Muscle of leg (tissue), 11 donors: ENCODE measurements around the gene MEDAG. TPM values are rescaled to one million over a fixed set of nuclear protein-coding genes. Genes with fewer than 3 reads are reported as not detected.

ENCODE experiments used
- DNase-seq: peaks from one replicate; pipeline ENCODE4 v3.0.0; 2013
- H3K27ac ChIP-seq: one replicate; pipeline ENCODE4 v1.5.1; 2013; ENCODE audit warnings: mild to moderate bottlenecking, low read length, control low read depth
- H3K27me3 ChIP-seq: one replicate; pipeline ENCODE4 v1.6.1; 2013; ENCODE audit warnings: low read length; ENCODE audit not compliant: control insufficient read depth, insufficient read depth
- H3K36me3 ChIP-seq: one replicate; pipeline ENCODE4 v1.6.1; 2013; ENCODE audit warnings: low read length; ENCODE audit not compliant: control insufficient read depth, insufficient read depth
- H3K4me1 ChIP-seq: one replicate; pipeline ENCODE4 v1.6.1; 2013; ENCODE audit warnings: low read length; ENCODE audit not compliant: control insufficient read depth, insufficient read depth
- H3K4me3 ChIP-seq: one replicate; pipeline ENCODE4 v1.5.1; 2013; ENCODE audit warnings: low read length, control low read depth
- H3K9me3 ChIP-seq: replicated peaks from 2 replicates; pipeline ENCODE4 v1.6.1; 2013; ENCODE audit warnings: low read depth, low read length; ENCODE audit not compliant: control insufficient read depth
- WGBS: methylation state at CpG from one replicate; pipeline ENCODE4 v1.1.5; 2013; ENCODE audit warnings: missing lambda C conversion rate; ENCODE audit not compliant: insufficient coverage; 5-methylcytosine and 5-hydroxymethylcytosine counted together
- polyA plus RNA-seq, 8 donors: library from polyadenylated mRNA; unstranded; fragments of 120-200 nt; gene quantifications; one replicate each; pipeline versions ENCODE4 v1.2.1 to v1.2.3, GENCODE V29; 2013; ENCODE audit warnings: inconsistent platforms in 1 of 8, low replicate concordance in 1 of 8; ENCODE audit not compliant: insufficient read length in 8 of 8, insufficient read depth in 1 of 8
- total RNA-seq: library from RNA; stranded (reverse); fragments of 120-200 nt; gene quantifications from one replicate; pipeline ENCODE4 v1.2.4, GENCODE V29; 2013

The MEDAG gene
- total and polyA plus RNA-seq, 9 donors, result 4.7 to 9.7 (median 8.1) TPM

DNA sequence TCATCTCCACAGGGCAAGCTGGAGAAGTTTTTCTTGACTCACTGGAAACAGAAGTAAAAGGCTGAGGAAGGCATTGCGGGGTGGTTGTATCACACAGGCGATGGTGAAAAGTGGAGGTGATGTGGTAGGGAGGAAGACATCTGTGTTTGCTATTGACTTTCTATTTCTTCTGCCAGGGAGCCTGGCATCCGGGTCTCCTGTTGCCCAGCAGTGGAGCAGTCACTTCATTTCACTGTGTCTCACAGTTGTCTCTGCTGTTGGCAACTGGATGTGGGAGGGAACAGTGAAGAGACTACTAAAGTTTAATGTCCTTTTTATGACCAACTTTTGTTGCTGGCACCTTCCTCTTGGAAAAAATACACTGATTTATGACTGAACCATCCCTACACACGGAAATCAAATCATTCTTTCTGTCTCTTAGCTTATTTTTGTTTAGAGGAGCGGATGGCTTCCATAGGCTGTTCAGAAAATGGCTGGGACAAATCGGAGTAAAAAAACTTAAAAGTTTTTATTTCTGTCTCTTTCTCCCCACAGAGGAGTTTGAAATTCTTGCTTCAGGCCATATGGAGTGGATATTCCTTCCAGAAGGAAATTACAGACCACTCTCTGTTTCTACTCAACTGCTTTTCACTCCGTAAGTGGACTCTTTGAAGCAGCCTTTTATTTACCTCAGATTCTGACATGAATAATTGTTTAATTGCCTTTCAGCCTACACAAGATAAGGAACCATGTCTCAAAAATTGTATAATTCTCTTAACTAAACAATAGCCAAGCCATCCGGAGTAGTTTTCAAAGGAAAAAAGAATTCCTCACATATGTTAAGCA is 23.8 kb upstream of the MEDAG start:
- H3K27me3 ChIP-seq, result no peaks in the 10 kb centered on the region
- no peak overlapping the region for H3K4me3 ChIP-seq
- peak; percentile 77 for DNase-seq
- no peaks in the 10 kb centered on the region for H3K9me3 ChIP-seq
- H3K4me1 ChIP-seq, result peaks cover 25% of the 10 kb centered on the region
- 60% methylated on average over 1 of the region's 8 CpGs for WGBS
- no peaks in the 10 kb centered on the region for H3K36me3 ChIP-seq
- peak overlapping the region; percentile 80 for H3K27ac ChIP-seq

DNA sequence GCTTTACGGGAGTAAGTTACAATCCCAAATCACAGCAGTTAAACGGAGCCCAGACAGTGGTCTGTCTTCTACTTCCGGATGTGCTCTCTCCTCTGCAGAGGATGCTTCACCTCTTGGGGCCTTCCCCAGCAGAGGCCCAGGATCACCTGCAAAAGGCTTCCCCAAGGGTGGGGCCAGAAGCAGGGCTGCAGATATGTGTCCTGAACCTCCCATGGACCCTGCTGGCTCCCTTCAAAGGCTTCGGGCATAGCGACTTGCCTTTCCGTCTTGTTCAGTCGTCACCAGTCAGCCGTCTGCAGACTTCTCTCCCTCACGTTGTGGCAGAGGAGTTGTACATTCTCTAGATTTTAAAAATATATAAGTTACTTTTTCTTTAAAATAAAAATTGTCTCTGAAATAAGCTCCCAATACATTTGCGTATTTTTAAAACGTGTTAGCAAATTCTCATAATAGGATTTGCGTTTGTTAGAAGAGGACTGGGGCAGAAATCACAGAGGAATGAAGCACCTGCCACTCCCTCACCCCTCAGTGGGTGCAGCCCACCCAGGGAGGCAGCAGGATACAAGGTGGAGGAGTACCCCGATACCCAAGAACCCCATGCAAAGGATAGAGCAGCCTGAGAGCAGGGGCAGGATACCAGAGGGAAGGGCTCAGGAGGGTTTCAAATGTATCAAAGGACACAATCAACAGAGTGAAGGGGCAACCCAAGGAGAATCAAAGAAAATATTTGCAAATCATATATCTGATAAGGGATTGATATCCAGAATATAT is 22.9 kb upstream of the MEDAG start:
- DNase-seq, result no peak
- peak overlapping the region; percentile 80 for H3K27ac ChIP-seq
- H3K27me3 ChIP-seq, result no peaks in the 10 kb centered on the region
- H3K36me3 ChIP-seq, result no peaks in the 10 kb centered on the region
- no peaks in the 10 kb centered on the region for H3K9me3 ChIP-seq
- no peak overlapping the region for H3K4me3 ChIP-seq
- peaks cover 25% of the 10 kb centered on the region for H3K4me1 ChIP-seq
- WGBS, result 9% methylated on average over 3 of the region's 13 CpGs

GRCh38 chr13:30884543-30884942 is 21.5 kb upstream of the MEDAG start:
- no peaks in the 10 kb centered on the region for H3K9me3 ChIP-seq
- no peak overlapping the region for H3K27ac ChIP-seq
- H3K36me3 ChIP-seq, result no peaks in the 10 kb centered on the region
- no peak overlapping the region for H3K4me3 ChIP-seq
- WGBS, result 92% methylated on average over 2 of the region's 5 CpGs
- DNase-seq, result no peak
- peaks cover 25% of the 10 kb centered on the region for H3K4me1 ChIP-seq
- no peaks in the 10 kb centered on the region for H3K27me3 ChIP-seq

DNA sequence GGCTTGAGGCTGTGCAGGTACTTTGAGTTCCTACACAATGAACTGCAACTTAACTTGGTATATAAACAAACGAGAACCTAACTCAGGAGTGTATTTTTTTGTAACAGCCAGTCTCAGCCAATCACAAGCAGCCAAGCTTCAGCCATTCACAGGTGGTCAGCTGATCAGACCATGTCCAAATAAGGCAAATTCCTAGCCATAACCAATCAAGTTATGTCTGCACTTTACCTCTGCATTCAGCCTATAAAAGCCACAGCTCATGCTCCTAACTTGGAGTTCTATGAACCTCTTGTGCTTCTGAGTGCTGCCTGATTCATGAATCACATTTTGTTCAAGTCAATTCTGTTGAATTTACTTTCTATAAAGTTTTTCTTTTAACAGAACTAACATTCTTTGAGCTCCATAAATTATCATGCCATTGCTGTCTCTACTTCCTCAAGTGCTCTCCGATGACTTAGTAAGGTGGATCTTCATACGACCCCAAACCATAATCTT is 16.8 kb upstream of the MEDAG start:
- DNase-seq, result no peak
- H3K36me3 ChIP-seq, result no peaks in the 10 kb centered on the region
- WGBS, result 83% methylated on average over 1 of the region's 3 CpGs
- no peaks in the 10 kb centered on the region for H3K27me3 ChIP-seq
- H3K27ac ChIP-seq, result no peak overlapping the region
- H3K9me3 ChIP-seq, result no peaks in the 10 kb centered on the region
- H3K4me3 ChIP-seq, result no peak overlapping the region
- H3K4me1 ChIP-seq, result no peaks in the 10 kb centered on the region

- WGBS, result 20% methylated on average over 1 of the region's 6 CpGs
- Histone ChIP-seq H3K4me1 (peaks cover 2% of the 10 kb centered on the region), H3K27ac (no peak overlapping the region), H3K9me3 (no peaks in the 10 kb centered on the region), H3K4me3 (no peak overlapping the region), H3K27me3 (no peaks in the 10 kb centered on the region), H3K36me3 (no peaks in the 10 kb centered on the region)
- peak; percentile 46 for DNase-seq
Observed at GRCh38 chr13:30892966-30893365, 13.1 kb upstream of the MEDAG start.

GRCh38 chr13:30895773-30896172 is 10.3 kb upstream of the MEDAG start:
- H3K4me1 ChIP-seq, result peaks cover 10% of the 10 kb centered on the region
- no peaks in the 10 kb centered on the region for H3K36me3 ChIP-seq
- WGBS, result no CpG with 5 or more reads among the region's 4 CpGs
- DNase-seq, result peak; percentile 92
- no peaks in the 10 kb centered on the region for H3K9me3 ChIP-seq
- H3K27me3 ChIP-seq, result peaks cover 3% of the 10 kb centered on the region
- peak overlapping the region; percentile 77 for H3K27ac ChIP-seq
- H3K4me3 ChIP-seq, result no peak overlapping the region

DNA sequence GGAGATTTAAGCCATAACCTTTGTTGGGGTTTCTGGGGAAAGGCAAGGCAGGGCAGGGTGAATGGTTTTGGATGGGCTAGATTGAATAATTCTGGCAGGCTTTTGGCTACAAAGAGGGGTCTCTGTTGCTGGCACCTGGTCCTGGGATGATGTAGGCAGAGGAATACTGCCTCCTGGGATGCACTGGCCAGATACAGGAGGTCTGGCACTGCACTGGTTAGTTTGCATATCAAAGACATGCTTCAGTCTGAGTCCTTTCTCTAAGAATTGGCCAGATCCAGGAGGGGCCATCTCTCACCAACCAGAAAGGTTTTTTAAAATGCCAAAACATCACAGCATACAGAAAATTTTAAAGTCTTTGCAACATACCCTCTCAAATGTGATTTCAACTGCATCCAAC is 8.0 kb upstream of the MEDAG start:
- H3K9me3 ChIP-seq, result no peaks in the 10 kb centered on the region
- no peak for DNase-seq
- H3K36me3 ChIP-seq, result no peaks in the 10 kb centered on the region
- H3K4me3 ChIP-seq, result no peak overlapping the region
- peaks cover 4% of the 10 kb centered on the region for H3K27me3 ChIP-seq
- peaks cover 10% of the 10 kb centered on the region for H3K4me1 ChIP-seq
- peak overlapping the region; percentile 93 for H3K27ac ChIP-seq

GRCh38 chr13:30898678-30899241 is 7.3 kb upstream of the MEDAG start:
- no peaks in the 10 kb centered on the region for H3K36me3 ChIP-seq
- no peak overlapping the region for H3K4me3 ChIP-seq
- H3K27ac ChIP-seq, result peak overlapping the region; percentile 93
- DNase-seq, result peak; percentile 93
- 30% methylated on average over 5 of the region's 7 CpGs for WGBS
- H3K4me1 ChIP-seq, result peaks cover 10% of the 10 kb centered on the region
- peaks cover 4% of the 10 kb centered on the region for H3K27me3 ChIP-seq
- no peaks in the 10 kb centered on the region for H3K9me3 ChIP-seq

- H3K9me3 ChIP-seq, result no peaks in the 10 kb centered on the region
- peaks cover 10% of the 10 kb centered on the region for H3K27me3 ChIP-seq
- H3K36me3 ChIP-seq, result no peaks in the 10 kb centered on the region
- DNase-seq, result no peak
- H3K4me3 ChIP-seq, result no peak overlapping the region
- WGBS, result 88% methylated on average over 4 of the region's 4 CpGs
- peaks cover 11% of the 10 kb centered on the region for H3K4me1 ChIP-seq
- H3K27ac ChIP-seq, result no peak overlapping the region
Observed at GRCh38 chr13:30900436-30900835, 5.6 kb upstream of the MEDAG start.
